ENCODE results near the gene TRIP6.

Gene TRIP6

GRCh38 chr7:100867040-100867775, at the start of gene TRIP6:
Gene TRIP6 (plus strand): TSS chr7:100867387. CDS start chr7:100867498, 111 bp downstream.
- H3K4me3 ChIP-seq = peak within 1 kb of the TSS; percentile 68
- DNase-seq (ENCODE audit: low spot score in 2 of 2) = peak; percentile 70 to 94
- H3K4me1 ChIP-seq = peaks cover 9% of the 10 kb centered on the region
- peaks cover 33% of the 10 kb centered on the region for H3K36me3 ChIP-seq (replicated peaks)
- in situ Hi-C loops (cut with MboI; ENCODE audit: low sequenced_read_pairs) = no loop called here
- no peaks in the 10 kb centered on the region for H3K27me3 ChIP-seq (ENCODE audit: low read depth)
- H3K9me3 ChIP-seq = no peaks in the 10 kb centered on the region

GRCh38 chr7:100818366-100818765, 48.8 kb upstream of the TRIP6 start:
- in situ Hi-C loops (cut with MboI; ENCODE audit: low sequenced_read_pairs) = no loop called here
- peaks cover 83% of the 10 kb centered on the region for H3K36me3 ChIP-seq (replicated peaks)
- H3K9me3 ChIP-seq = no peaks in the 10 kb centered on the region
- no peak overlapping the region for H3K4me3 ChIP-seq
- DNase-seq (ENCODE audit: low spot score in 2 of 2) = no peak
- no peaks in the 10 kb centered on the region for H3K27me3 ChIP-seq (ENCODE audit: low read depth)
- no peaks in the 10 kb centered on the region for H3K4me1 ChIP-seq

- in situ Hi-C loops (cut with MboI; ENCODE audit: low sequenced_read_pairs) = no loop called here
- H3K4me1 ChIP-seq = no peaks in the 10 kb centered on the region
Measured at GRCh38 chr7:100818825-100819224, 48.4 kb upstream of the TRIP6 start.

GRCh38 chr7:100819586-100819985, 47.6 kb upstream of the TRIP6 start:
- in situ Hi-C loops (cut with MboI; ENCODE audit: low sequenced_read_pairs) = no loop called here
- Histone ChIP-seq H3K9me3 (no peaks in the 10 kb centered on the region), H3K36me3 (replicated peaks) (peaks cover 78% of the 10 kb centered on the region), H3K4me3 (no peak overlapping the region), H3K4me1 (no peaks in the 10 kb centered on the region), H3K27me3 (ENCODE audit: low read depth) (no peaks in the 10 kb centered on the region)
- no peak for DNase-seq (ENCODE audit: low spot score in 2 of 2)

More at GRCh38 chr7:100818825-100819224, 48.4 kb upstream of the TRIP6 start:
- no peaks in the 10 kb centered on the region for H3K9me3 ChIP-seq
- no peak for DNase-seq (ENCODE audit: low spot score in 2 of 2)
- H3K27me3 ChIP-seq (ENCODE audit: low read depth) = no peaks in the 10 kb centered on the region
- no peak overlapping the region for H3K4me3 ChIP-seq
- peaks cover 83% of the 10 kb centered on the region for H3K36me3 ChIP-seq (replicated peaks)

- Histone ChIP-seq H3K4me3 (no peak overlapping the region), H3K36me3 (replicated peaks) (peaks cover 61% of the 10 kb centered on the region), H3K4me1 (peaks cover 6% of the 10 kb centered on the region; the same call in 1 of the 2 replicates), H3K9me3 (no peaks in the 10 kb centered on the region), H3K27me3 (ENCODE audit: low read depth) (no peaks in the 10 kb centered on the region)
- DNase-seq (ENCODE audit: low spot score in 2 of 2) = no peak
- in situ Hi-C loops (cut with MboI; ENCODE audit: low sequenced_read_pairs) = no loop called here
Measured at GRCh38 chr7:100822236-100823139, 44.7 kb upstream of the TRIP6 start.

GRCh38 chr7:100823140-100823525, 44.1 kb upstream of the TRIP6 start:
- Histone ChIP-seq H3K4me3 (no peak overlapping the region), H3K36me3 (replicated peaks) (peaks cover 58% of the 10 kb centered on the region), H3K27me3 (ENCODE audit: low read depth) (no peaks in the 10 kb centered on the region), H3K4me1 (peaks cover 6% of the 10 kb centered on the region; the same call in 1 of the 2 replicates), H3K9me3 (no peaks in the 10 kb centered on the region)
- in situ Hi-C loops (cut with MboI; ENCODE audit: low sequenced_read_pairs) = no loop called here
- no peak for DNase-seq (ENCODE audit: low spot score in 2 of 2)

GRCh38 chr7:100823534-100823933, 43.7 kb upstream of the TRIP6 start:
- no peaks in the 10 kb centered on the region for H3K9me3 ChIP-seq
- H3K36me3 ChIP-seq (replicated peaks) = peaks cover 54% of the 10 kb centered on the region
- H3K27me3 ChIP-seq (ENCODE audit: low read depth) = no peaks in the 10 kb centered on the region
- DNase-seq (ENCODE audit: low spot score in 2 of 2) = no peak
- in situ Hi-C loops (cut with MboI; ENCODE audit: low sequenced_read_pairs) = no loop called here
- H3K4me3 ChIP-seq = no peak overlapping the region
- H3K4me1 ChIP-seq = peaks cover 6% of the 10 kb centered on the region; the same call in 1 of the 2 replicates

- H3K36me3 ChIP-seq (replicated peaks) = peaks cover 42% of the 10 kb centered on the region
Measured at GRCh38 chr7:100824499-100825214, 42.5 kb upstream of the TRIP6 start.

GRCh38 chr7:100825215-100825671, 41.9 kb upstream of the TRIP6 start:
- Histone ChIP-seq H3K27me3 (ENCODE audit: low read depth) (no peaks in the 10 kb centered on the region), H3K4me3 (peak overlapping the region; percentile 76), H3K4me1 (peaks cover 6% of the 10 kb centered on the region; the same call in 1 of the 2 replicates), H3K9me3 (no peaks in the 10 kb centered on the region), H3K36me3 (replicated peaks) (peaks cover 36% of the 10 kb centered on the region)
- in situ Hi-C loops (cut with MboI; ENCODE audit: low sequenced_read_pairs) = no loop called here
- DNase-seq (ENCODE audit: low spot score in 2 of 2) = peak; percentile 25 to 61

More at GRCh38 chr7:100824499-100825214, 42.5 kb upstream of the TRIP6 start:
- no peaks in the 10 kb centered on the region for H3K27me3 ChIP-seq (ENCODE audit: low read depth)
- peaks cover 6% of the 10 kb centered on the region; the same call in 1 of the 2 replicates for H3K4me1 ChIP-seq
- DNase-seq (ENCODE audit: low spot score in 2 of 2) = no peak
- H3K4me3 ChIP-seq = peak overlapping the region; percentile 76
- in situ Hi-C loops (cut with MboI; ENCODE audit: low sequenced_read_pairs) = no loop called here
- H3K9me3 ChIP-seq = no peaks in the 10 kb centered on the region

- no peaks in the 10 kb centered on the region for H3K27me3 ChIP-seq (ENCODE audit: low read depth)
- H3K9me3 ChIP-seq = no peaks in the 10 kb centered on the region
- H3K36me3 ChIP-seq (replicated peaks) = peaks cover 30% of the 10 kb centered on the region
- peak overlapping the region; percentile 76 for H3K4me3 ChIP-seq
- no peak for DNase-seq (ENCODE audit: low spot score in 2 of 2)
- H3K4me1 ChIP-seq = peaks cover 6% of the 10 kb centered on the region; the same call in 1 of the 2 replicates
- in situ Hi-C loops (cut with MboI; ENCODE audit: low sequenced_read_pairs) = no loop called here
Measured at GRCh38 chr7:100825751-100826513, 41.3 kb upstream of the TRIP6 start.

GRCh38 chr7:100826514-100827329, 40.5 kb upstream of the TRIP6 start:
- Histone ChIP-seq H3K4me3 (peak overlapping the region; percentile 76), H3K4me1 (peaks cover 6% of the 10 kb centered on the region; the same call in 1 of the 2 replicates), H3K36me3 (replicated peaks) (peaks cover 22% of the 10 kb centered on the region), H3K9me3 (no peaks in the 10 kb centered on the region), H3K27me3 (ENCODE audit: low read depth) (no peaks in the 10 kb centered on the region)
- DNase-seq (ENCODE audit: low spot score in 2 of 2) = peak in 1 of 2 experiments; percentile 45
- in situ Hi-C loops (cut with MboI; ENCODE audit: low sequenced_read_pairs) = no loop called here
